Colonic mucosa (tissue), 4 donors: Measurements from ENCODE around the gene NOL4L. TPM values are rescaled to one million over a fixed set of nuclear protein-coding genes. Genes with fewer than 3 reads are reported as not detected.

Experiments
- DNase-seq: peaks from one replicate; pipeline ENCODE4 v3.0.0-alpha.2; 2020
- H3K27ac ChIP-seq: fragments of 200-600 bp; one replicate; pipeline ENCODE4 v1.8.0; 2021
- H3K27me3 ChIP-seq: fragments of 200-600 bp; one replicate; pipeline ENCODE4 v1.8.0; 2021
- H3K36me3 ChIP-seq: fragments of 200-600 bp; one replicate; pipeline ENCODE4 v1.8.0; 2021
- H3K4me1 ChIP-seq: fragments of 200-600 bp; one replicate; pipeline ENCODE4 v1.8.0; 2021; ENCODE audit warnings: mild to moderate bottlenecking
- H3K4me3 ChIP-seq: fragments of 200-600 bp; one replicate; pipeline ENCODE4 v1.8.0; 2021
- H3K9ac ChIP-seq, 2 donors: one replicate each; pipeline ENCODE4 v1.7.0; 2013; ENCODE audit warnings: control low read depth in 2 of 2, low read depth in 2 of 2, low read length in 2 of 2
- H3K9me3 ChIP-seq: fragments of 200-600 bp; one replicate; pipeline ENCODE4 v1.8.0; 2021
- intact Hi-C: fragments of 100-400 bp; cut with DNase I; formaldehyde crosslinking; loops from one replicate; pipeline ENCODE4 v1.14.1; 2022
- total RNA-seq, 2 donors: library from RNA; stranded (reverse); fragmentation: NEBNext Ultra II Directional in 1 of 2; extraction: Animal tissue kit (Norgen Biotek cat#: 25700) in 1 of 2; gene quantifications; one replicate each; pipeline ENCODE4 v1.2.1, GENCODE V29; 2021
- TF ChIP-seq, protein P1 (sequence below): fragments of 200-600 bp; IDR thresholded peaks from one replicate; pipeline ENCODE4 v1.8.0; 2022; ENCODE audit warnings: antibody characterized with exemption, mild to moderate bottlenecking
- donor health status: healthy.
- donor health status: DM: no; HTN: no; CAD: no.
- donor health status: DM: no; HTN: no; CAD: no.

The NOL4L gene
- total RNA-seq, 2 donors from 2014 or later, result 54.2 to 58.0 TPM

DNA sequence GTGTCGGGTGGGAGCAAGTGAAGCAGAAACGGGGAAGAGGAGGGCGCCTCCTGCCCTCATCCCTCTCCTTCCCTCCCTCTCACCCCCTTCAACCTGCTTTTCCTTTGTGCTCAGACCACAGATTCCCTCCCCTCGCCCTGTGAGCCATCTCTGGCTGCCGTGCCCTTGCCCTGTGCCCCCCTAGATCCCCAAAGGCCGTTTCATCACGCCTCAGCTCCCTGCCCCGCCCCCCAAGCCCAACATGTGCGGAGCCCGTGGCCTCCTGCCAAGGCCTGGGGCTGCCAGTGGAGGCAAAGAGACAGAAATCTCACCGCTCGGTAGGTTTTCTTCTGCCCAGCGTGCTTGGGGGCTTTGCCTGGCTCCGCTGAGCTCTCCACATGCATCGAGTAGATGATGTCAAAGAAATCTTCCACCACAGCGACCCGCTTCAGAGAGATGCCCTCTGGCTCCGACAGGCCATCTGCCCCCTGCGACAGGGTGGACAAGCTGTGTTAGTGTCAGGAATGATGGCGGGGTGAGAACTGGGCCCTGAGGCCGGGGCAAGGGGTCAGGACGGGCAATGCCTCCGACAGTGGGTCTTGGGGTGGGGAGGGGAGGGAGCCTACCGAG lies 57.6 kb downstream of the NOL4L start:
- H3K9ac ChIP-seq, result no peak overlapping the region
- TF ChIP-seq, protein P1, sequence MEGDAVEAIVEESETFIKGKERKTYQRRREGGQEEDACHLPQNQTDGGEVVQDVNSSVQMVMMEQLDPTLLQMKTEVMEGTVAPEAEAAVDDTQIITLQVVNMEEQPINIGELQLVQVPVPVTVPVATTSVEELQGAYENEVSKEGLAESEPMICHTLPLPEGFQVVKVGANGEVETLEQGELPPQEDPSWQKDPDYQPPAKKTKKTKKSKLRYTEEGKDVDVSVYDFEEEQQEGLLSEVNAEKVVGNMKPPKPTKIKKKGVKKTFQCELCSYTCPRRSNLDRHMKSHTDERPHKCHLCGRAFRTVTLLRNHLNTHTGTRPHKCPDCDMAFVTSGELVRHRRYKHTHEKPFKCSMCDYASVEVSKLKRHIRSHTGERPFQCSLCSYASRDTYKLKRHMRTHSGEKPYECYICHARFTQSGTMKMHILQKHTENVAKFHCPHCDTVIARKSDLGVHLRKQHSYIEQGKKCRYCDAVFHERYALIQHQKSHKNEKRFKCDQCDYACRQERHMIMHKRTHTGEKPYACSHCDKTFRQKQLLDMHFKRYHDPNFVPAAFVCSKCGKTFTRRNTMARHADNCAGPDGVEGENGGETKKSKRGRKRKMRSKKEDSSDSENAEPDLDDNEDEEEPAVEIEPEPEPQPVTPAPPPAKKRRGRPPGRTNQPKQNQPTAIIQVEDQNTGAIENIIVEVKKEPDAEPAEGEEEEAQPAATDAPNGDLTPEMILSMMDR, result no peak
- intact Hi-C loops, result loop anchor here (10.0 kb wide), 1 partner anchor 247 kb away; no protein-coding TSS in a partner anchor
- H3K4me3 ChIP-seq, result no peak overlapping the region
- no peaks in the 10 kb centered on the region for H3K36me3 ChIP-seq
- H3K27me3 ChIP-seq, result no peaks in the 10 kb centered on the region
- H3K4me1 ChIP-seq, result no peaks in the 10 kb centered on the region
- no peak for DNase-seq
- no peaks in the 10 kb centered on the region for H3K9me3 ChIP-seq
- no peak overlapping the region for H3K27ac ChIP-seq

DNA sequence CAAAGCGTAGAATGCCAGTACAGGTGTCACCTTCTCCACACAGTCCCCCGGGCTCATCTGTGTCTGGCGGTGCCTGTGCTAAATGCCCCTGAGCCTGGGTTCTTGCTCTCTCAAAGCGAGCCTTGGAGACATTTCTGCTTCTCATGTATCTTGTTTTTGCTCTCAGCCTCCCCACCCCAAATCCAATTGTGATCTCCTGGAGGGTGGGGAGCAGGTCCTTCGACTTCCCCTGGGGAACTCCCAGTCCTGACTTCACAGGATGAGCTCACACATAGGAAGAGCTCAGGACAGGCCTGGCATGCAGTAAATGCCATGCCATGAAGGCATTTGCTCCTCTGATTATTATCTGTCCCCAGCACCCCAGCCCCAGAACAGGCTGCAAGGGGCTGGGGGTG lies 58.1 kb downstream of the NOL4L start:
- DNase-seq, result no peak
- Histone ChIP-seq H3K9ac (no peak overlapping the region), H3K27me3 (no peaks in the 10 kb centered on the region), H3K4me1 (no peaks in the 10 kb centered on the region), H3K4me3 (no peak overlapping the region), H3K9me3 (no peaks in the 10 kb centered on the region), H3K27ac (no peak overlapping the region), H3K36me3 (no peaks in the 10 kb centered on the region)
- intact Hi-C loops, result loop anchor here (10.0 kb wide), 1 partner anchor 248 kb away; no protein-coding TSS in a partner anchor
- TF ChIP-seq, protein P1, result no peak

DNA sequence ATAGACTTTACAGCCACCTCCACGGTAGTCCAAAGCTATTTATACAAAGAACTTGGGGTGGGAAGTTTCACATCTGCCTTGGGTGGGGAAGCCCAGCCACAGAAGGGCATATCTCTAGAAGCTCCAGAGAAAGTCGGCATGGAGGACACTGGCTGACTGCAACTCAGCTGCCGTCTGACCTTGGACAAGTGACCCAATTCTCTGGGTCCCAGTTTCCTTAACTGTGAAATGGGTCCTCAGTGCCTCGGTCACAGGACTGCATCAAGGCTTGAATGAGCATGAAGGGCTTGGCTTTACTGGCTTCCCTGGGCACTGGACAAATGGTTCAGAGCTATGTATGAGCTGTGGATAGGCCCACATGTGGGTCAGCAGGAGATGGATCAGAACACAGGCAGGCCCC lies 58.6 kb downstream of the NOL4L start:
- DNase-seq, result no peak
- no peak overlapping the region for H3K9ac ChIP-seq
- no peak overlapping the region for H3K4me3 ChIP-seq
- no peak overlapping the region for H3K27ac ChIP-seq
- TF ChIP-seq, protein P1, result no peak
- H3K4me1 ChIP-seq, result no peaks in the 10 kb centered on the region
- H3K27me3 ChIP-seq, result no peaks in the 10 kb centered on the region
- intact Hi-C loops, result loop anchor here (10.0 kb wide), 1 partner anchor 248 kb away; no protein-coding TSS in a partner anchor
- H3K9me3 ChIP-seq, result no peaks in the 10 kb centered on the region
- H3K36me3 ChIP-seq, result no peaks in the 10 kb centered on the region

DNA sequence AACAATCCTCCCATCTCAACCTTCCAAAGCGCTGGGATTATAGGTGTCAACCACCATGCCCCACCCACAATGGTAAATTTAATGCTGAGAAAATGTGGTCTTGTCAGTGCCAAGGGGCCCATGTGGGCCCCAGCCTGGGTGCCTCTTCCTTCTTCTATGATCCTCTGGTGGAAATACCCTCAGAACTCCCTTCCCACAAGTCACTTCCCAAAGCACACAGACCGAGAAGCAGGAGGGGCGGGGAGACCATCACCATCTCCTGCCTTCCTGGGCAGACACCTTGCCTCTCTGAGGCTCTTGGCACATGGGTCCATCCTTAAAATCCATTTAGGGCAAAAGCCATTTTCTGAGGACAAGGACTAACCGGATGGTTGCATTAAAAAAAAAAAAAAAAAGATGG lies 59.0 kb downstream of the NOL4L start:
- no peaks in the 10 kb centered on the region for H3K4me1 ChIP-seq
- TF ChIP-seq, protein P1, result no peak
- no peak overlapping the region for H3K4me3 ChIP-seq
- no peaks in the 10 kb centered on the region for H3K9me3 ChIP-seq
- DNase-seq, result no peak
- H3K9ac ChIP-seq, result no peak overlapping the region
- no peak overlapping the region for H3K27ac ChIP-seq
- no peaks in the 10 kb centered on the region for H3K36me3 ChIP-seq
- intact Hi-C loops, result loop anchor here (10.0 kb wide), 1 partner anchor 249 kb away; no protein-coding TSS in a partner anchor
- no peaks in the 10 kb centered on the region for H3K27me3 ChIP-seq

DNA sequence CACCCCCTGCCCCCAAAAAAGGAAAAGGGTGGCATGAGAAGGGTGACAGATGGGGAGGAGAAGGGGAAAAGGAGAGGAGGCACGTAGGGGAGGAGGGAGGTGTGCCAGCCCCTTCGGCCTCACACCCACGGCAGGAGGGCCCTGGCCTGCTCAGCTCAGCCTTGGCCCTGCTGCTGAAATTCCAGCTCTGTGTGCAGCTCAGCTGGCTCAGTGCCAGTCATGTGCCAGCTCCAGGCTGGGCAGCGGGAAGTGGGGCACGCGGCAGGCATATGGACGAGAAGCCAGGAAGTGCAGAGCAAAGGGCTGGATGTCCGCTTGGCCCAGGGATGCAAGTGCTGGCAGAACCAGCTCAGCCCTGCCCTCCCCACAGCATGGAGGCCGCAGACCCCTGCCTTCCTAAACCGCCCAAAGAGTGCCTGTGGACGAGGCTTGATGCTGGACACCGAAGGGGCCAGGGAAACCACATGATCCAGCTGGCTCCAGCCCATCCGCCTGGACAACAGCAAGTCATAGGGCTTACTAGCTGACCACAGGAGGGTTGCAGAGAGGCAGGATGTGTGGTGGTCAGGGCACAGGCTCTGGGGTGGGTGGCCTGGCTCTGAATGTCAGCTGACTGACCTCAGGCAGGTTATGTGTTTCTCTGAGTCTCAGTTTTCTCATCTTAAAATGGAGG lies 60.2 kb downstream of the NOL4L start:
- Histone ChIP-seq H3K9ac (no peak overlapping the region), H3K27ac (no peak overlapping the region), H3K4me1 (no peaks in the 10 kb centered on the region), H3K27me3 (no peaks in the 10 kb centered on the region), H3K9me3 (no peaks in the 10 kb centered on the region), H3K36me3 (no peaks in the 10 kb centered on the region), H3K4me3 (no peak overlapping the region)
- intact Hi-C loops, result loop anchor here (10.0 kb wide), 1 partner anchor 250 kb away; no protein-coding TSS in a partner anchor
- DNase-seq, result no peak
- TF ChIP-seq, protein P1, result no peak
